Esophagus squamous epithelium (tissue), 4 donors: ENCODE data around the gene PCDH9.

Experiments
- POLR2A ChIP-seq, 4 donors: fragments of 450-650 bp; IDR thresholded peaks; one replicate each; pipeline ENCODE4 v1.6.1; 2017; ENCODE audit warnings: antibody characterized with exemption in 4 of 4, mild to moderate bottlenecking in 4 of 4, moderate library complexity in 3 of 4
- TF ChIP-seq, protein P1 (sequence below), 6 experiments: fragments of 450-650 bp in 4 of 6; fragments of 200-600 bp in 2 of 6; sonication (generic) in 2 of 6; IDR thresholded peaks; one replicate each; pipeline ENCODE4 v1.5.1; 2016 to 2019; ENCODE audit warnings: antibody characterized with exemption in 6 of 6, mild to moderate bottlenecking in 4 of 6, moderate library complexity in 4 of 6

DNA sequence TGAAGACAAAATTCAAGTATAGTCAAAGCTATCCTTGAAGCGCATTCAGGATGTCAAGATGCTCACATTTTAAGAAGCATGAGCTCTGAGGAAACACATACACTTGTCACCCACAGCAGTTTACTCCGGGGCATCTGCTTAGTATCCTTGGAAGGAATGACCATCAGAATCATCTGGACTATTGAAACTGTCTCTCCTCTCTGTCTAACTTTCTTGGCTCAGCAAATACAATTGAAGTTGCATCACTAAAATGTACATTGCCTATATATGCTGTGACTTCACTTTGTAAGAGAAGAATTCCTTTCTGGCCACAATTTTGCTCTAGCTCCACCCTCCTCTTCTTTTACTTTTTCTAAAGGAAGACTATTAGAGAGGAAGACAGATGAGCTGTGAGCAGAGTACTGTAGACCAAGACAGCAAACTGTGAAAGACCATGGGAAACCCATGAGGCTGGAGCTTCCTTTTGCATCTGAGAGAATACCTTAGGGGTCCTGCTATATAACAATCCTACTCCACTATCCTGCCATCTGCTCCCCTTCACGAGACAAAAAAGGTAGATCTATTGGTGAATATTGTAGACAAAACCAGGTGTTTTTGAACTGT, 906.3 kb downstream of the PCDH9 start:
- no peak for TF ChIP-seq POLR2A (IDR thresholded peaks at IDR 0.05)
- TF ChIP-seq, protein P1, sequence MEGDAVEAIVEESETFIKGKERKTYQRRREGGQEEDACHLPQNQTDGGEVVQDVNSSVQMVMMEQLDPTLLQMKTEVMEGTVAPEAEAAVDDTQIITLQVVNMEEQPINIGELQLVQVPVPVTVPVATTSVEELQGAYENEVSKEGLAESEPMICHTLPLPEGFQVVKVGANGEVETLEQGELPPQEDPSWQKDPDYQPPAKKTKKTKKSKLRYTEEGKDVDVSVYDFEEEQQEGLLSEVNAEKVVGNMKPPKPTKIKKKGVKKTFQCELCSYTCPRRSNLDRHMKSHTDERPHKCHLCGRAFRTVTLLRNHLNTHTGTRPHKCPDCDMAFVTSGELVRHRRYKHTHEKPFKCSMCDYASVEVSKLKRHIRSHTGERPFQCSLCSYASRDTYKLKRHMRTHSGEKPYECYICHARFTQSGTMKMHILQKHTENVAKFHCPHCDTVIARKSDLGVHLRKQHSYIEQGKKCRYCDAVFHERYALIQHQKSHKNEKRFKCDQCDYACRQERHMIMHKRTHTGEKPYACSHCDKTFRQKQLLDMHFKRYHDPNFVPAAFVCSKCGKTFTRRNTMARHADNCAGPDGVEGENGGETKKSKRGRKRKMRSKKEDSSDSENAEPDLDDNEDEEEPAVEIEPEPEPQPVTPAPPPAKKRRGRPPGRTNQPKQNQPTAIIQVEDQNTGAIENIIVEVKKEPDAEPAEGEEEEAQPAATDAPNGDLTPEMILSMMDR (IDR thresholded peaks at IDR 0.05) = no peak
